ENCODE results near the gene TMEM132D. TPM values are rescaled to one million over a fixed set of nuclear protein-coding genes. Genes with fewer than 3 reads are reported as not detected.

Gene TMEM132D
- total RNA-seq, 1 experiment from 2014 or later = 1.4 TPM

DNA sequence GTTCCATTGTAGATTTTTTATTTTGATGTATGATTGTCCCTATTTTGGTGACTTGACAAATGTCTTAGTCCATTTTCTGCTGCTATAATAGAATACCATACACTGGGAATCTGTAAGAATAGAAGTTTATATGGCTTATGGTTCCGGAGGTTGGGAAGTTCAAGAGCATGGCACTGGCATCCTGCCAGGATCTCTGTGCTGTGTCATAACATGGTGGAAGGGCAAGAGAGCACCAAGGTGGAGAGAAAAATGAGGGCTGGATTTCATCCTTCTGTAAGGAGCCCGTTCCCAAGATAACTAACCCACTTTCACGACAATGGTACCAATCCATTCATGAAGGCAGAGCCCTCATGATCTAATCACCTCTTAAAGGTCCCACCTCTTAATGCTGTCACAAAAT, 176.7 kb downstream of the TMEM132D start (continued):
- TF ChIP-seq, protein P1, sequence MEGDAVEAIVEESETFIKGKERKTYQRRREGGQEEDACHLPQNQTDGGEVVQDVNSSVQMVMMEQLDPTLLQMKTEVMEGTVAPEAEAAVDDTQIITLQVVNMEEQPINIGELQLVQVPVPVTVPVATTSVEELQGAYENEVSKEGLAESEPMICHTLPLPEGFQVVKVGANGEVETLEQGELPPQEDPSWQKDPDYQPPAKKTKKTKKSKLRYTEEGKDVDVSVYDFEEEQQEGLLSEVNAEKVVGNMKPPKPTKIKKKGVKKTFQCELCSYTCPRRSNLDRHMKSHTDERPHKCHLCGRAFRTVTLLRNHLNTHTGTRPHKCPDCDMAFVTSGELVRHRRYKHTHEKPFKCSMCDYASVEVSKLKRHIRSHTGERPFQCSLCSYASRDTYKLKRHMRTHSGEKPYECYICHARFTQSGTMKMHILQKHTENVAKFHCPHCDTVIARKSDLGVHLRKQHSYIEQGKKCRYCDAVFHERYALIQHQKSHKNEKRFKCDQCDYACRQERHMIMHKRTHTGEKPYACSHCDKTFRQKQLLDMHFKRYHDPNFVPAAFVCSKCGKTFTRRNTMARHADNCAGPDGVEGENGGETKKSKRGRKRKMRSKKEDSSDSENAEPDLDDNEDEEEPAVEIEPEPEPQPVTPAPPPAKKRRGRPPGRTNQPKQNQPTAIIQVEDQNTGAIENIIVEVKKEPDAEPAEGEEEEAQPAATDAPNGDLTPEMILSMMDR (IDR thresholded peaks at IDR 0.05) = no peak
- TF ChIP-seq E2F5 (CRISPR knock-in tag; IDR thresholded peaks at IDR 0.05) (no peak), AR (CRISPR knock-in tag; IDR thresholded peaks at IDR 0.05) (no peak)

DNA sequence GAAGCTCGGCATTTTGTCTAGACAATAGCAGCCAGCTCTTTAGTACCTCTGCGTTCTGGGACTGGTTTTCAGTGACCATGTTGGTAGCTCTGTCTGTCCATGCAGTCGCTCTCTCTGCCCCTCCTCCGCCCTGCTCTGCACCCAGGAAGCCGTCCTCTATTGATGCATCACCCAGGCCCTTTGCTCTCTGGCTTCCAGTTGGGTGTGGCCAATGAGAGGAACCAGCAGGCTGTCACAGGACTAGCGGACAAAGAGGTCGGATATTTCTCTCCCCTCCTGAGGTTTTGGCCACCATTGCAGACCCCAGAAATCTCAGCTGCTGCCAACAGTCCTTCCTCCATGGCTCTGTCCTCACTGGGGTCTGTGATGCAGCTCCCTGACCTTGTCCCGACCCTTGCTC, 180.6 kb downstream of the TMEM132D start:
- H3K27me3 Mint-ChIP-seq (ENCODE audit: low read depth) = peaks cover 10% of the 10 kb centered on the region
- no peak overlapping the region for H3K27ac Mint-ChIP-seq
- DNase-seq (ENCODE audit: low spot score) (no peak), ATAC-seq (no peak)
- CTCF ChIA-PET = no interaction called here
- H3K4me1 Mint-ChIP-seq = no peaks in the 10 kb centered on the region
- TF ChIP-seq ESRRA (CRISPR knock-in tag; IDR thresholded peaks at IDR 0.05; ENCODE audit: borderline replicate concordance) (no peak), IRF1 (CRISPR knock-in tag; IDR thresholded peaks at IDR 0.05) (no peak), NFATC4 (CRISPR knock-in tag; IDR thresholded peaks at IDR 0.05) (no peak), NFE2L1 (CRISPR knock-in tag; IDR thresholded peaks at IDR 0.05) (no peak), MLX (CRISPR knock-in tag; IDR thresholded peaks at IDR 0.05) (no peak), MXD4 (CRISPR knock-in tag; IDR thresholded peaks at IDR 0.05; ENCODE audit: borderline replicate concordance) (no peak), ZNF423 (CRISPR knock-in tag; IDR thresholded peaks at IDR 0.05) (no peak), CDX4 (CRISPR knock-in tag; IDR thresholded peaks at IDR 0.05; ENCODE audit: borderline replicate concordance) (no peak), NR1H2 (CRISPR knock-in tag; IDR thresholded peaks at IDR 0.05) (no peak), ZNF232 (CRISPR knock-in tag; IDR thresholded peaks at IDR 0.05) (no peak)
- TF ChIP-seq, protein P2, sequence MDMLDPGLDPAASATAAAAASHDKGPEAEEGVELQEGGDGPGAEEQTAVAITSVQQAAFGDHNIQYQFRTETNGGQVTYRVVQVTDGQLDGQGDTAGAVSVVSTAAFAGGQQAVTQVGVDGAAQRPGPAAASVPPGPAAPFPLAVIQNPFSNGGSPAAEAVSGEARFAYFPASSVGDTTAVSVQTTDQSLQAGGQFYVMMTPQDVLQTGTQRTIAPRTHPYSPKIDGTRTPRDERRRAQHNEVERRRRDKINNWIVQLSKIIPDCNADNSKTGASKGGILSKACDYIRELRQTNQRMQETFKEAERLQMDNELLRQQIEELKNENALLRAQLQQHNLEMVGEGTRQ (CRISPR knock-in tag; IDR thresholded peaks at IDR 0.05) = no peak
- TF ChIP-seq, protein P3, sequence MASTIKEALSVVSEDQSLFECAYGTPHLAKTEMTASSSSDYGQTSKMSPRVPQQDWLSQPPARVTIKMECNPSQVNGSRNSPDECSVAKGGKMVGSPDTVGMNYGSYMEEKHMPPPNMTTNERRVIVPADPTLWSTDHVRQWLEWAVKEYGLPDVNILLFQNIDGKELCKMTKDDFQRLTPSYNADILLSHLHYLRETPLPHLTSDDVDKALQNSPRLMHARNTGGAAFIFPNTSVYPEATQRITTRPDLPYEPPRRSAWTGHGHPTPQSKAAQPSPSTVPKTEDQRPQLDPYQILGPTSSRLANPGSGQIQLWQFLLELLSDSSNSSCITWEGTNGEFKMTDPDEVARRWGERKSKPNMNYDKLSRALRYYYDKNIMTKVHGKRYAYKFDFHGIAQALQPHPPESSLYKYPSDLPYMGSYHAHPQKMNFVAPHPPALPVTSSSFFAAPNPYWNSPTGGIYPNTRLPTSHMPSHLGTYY (CRISPR knock-in tag; IDR thresholded peaks at IDR 0.05) = no peak
- no peak overlapping the region for H3K4me3 Mint-ChIP-seq
- POLR2A ChIA-PET = no interaction called here
- H3K9me3 Mint-ChIP-seq = peaks cover 76% of the 10 kb centered on the region
- H3K36me3 Mint-ChIP-seq = peaks cover 77% of the 10 kb centered on the region

Data from WTC11 (cell line).